Activated gamma-delta T cell (primary cell): Measurements from ENCODE around the gene DNTT.
"Not testable (repeated sequence)": the region's sequence is repeated elsewhere in the genome, so short reads cannot be mapped to it uniquely, and the experiment has no call there.

Source experiments
- DNase-seq: peaks from one replicate; lab custom pipeline; 2025; lab: John Stamatoyannopoulos, UW

DNTT gene

DNA sequence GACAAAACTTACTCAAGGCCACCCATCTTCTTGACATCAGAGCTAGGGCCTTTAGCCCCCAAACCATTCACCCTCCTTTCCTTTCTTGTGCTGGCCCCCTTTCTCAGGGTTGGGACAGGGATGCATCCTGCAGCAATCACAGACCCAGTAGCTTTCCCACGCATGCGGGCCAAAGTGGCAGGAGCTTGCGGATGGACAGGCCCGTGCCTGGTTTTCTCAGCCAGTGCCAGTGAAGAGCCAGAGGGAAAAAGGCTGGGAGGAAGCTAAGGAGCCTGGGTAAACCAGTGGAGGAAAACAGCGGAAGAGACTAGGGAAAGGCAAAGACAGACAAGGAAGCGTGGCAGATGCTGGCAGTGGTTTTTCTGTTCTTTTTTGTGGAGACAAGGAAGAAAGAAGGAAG is 27.8 kb upstream of the DNTT start:
- DNase-seq = no peak

- DNase-seq = no peak
Measured at GRCh38 chr10:96276831-96277230, 27.4 kb upstream of the DNTT start.

- no peak for DNase-seq
Measured at GRCh38 chr10:96279191-96279641, 25.0 kb upstream of the DNTT start.

- no peak for DNase-seq
Measured at GRCh38 chr10:96280859-96281258, 23.4 kb upstream of the DNTT start.

DNA sequence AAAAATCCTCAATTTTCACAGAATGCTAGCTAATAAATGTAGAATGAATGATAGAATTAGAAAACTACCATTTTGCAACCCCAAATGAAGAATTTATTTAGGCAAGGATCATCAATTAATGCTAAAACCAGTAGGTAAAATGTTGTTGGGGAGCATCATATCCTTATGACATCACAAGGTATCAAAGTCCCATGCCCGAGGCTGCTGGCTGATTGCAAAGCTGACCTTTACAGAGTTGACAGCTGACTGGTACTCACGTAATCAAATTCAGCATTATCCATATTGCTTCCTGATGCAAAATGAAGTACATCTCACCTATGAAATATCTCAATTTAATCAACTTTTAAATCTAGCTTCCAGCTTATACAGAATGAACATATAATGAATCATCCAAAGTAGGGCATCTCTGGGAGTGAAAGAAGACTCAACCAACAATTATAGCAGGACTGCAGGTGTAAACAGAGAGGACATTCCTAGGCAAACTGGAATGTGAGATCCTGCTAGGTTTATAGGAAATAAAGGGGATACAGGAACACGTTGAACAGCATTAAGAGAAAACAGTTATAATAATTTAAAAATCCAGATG is 22.7 kb upstream of the DNTT start:
- no peak for DNase-seq

DNA sequence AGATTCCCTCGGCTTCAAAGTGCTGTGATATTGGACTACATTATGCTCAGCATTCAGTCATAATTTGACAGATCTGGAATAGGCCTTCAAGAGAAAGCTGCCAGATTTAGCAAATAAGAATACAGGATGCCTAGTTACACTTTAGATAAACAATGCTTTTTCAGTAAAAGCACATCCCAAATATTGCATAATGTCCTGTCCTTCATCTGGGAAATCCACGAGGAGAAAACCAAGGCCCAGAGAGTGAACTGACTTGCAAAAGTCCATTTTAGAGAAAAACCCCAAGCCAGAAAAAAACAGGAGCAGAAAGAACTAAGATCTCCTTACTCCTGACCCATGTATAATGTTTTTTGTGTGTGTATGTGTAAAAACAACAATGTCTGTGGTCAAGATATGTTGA is 20.9 kb upstream of the DNTT start:
- DNase-seq = no peak

DNA sequence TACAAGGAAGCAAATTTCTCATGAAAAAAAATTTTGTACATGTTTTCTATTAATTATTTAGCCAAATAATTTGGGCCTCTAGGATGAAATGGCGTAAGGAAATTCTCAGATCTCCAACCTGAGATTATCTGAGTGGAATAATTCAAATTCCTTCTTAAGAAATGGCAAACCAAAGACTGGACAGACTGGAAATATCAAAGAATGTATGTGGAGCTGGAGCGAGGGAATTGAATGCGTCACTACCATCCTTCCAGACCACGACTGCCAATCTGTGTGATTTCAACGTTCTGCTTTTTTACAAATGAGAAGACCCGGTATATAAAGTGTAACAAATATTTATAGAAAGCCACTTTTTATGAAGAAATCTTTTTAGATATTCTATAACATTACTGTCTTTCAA is 20.5 kb upstream of the DNTT start:
- no peak for DNase-seq

GRCh38 chr10:96285331-96285752 is 18.9 kb upstream of the DNTT start:
- DNase-seq = no peak

- DNase-seq = no peak
Measured at GRCh38 chr10:96287392-96288105, 16.7 kb upstream of the DNTT start.

DNA sequence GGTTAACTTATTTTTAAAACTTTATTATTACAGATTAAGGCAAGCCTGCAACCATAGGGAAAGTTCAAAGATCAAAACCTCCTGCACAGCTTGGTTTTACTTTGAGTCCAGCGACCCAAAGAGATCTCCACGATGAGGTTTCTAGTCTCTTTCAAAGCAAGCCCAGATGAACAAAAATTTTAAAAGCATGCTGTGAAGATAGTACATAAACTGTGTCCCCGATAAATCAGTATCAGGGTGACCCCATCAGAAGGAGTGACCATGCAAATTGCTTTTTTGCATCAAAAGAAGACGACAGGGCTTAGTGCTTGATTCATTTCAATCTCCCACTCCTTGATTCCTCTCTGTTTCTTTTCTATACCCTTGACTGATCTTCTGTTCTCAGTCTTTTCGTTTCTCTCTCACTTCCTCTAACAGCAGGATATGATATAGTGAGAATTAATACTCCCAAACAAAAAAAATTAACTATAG is 16.0 kb upstream of the DNTT start:
- no peak for DNase-seq

DNA sequence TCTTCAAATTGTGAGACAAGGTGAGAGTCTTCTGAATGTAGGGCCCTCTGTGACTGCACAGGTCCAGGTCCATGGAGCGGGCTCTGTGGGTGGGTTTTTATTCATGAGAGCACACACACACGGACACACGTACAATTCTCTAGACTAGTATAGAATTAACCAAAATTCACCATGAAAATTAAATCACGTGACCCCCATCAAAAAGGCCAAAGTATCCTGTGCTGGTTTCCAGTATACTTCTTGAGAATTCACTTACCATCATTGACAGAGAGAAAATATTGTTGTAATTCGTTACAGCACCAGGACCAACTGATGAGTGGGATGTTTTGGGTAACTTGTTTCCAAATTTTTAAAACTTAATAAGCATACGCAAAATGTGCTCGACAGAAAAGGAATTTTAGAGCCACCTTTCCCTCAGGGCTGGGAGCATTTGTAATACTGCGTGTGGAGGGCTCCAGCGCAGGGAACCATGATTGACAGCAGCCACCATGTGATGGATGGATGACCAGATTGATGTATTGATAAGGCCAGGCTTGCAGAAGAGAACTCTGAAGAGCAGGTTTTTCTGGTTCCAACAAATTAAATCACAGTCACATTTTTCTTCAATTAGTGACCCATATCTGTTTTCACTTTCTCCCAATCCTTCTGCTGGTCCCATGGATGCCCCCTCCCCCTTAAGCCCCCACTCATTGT is 14.9 kb upstream of the DNTT start:
- DNase-seq = no peak

GRCh38 chr10:96290368-96291133 is 13.7 kb upstream of the DNTT start:
- DNase-seq = no peak

DNA sequence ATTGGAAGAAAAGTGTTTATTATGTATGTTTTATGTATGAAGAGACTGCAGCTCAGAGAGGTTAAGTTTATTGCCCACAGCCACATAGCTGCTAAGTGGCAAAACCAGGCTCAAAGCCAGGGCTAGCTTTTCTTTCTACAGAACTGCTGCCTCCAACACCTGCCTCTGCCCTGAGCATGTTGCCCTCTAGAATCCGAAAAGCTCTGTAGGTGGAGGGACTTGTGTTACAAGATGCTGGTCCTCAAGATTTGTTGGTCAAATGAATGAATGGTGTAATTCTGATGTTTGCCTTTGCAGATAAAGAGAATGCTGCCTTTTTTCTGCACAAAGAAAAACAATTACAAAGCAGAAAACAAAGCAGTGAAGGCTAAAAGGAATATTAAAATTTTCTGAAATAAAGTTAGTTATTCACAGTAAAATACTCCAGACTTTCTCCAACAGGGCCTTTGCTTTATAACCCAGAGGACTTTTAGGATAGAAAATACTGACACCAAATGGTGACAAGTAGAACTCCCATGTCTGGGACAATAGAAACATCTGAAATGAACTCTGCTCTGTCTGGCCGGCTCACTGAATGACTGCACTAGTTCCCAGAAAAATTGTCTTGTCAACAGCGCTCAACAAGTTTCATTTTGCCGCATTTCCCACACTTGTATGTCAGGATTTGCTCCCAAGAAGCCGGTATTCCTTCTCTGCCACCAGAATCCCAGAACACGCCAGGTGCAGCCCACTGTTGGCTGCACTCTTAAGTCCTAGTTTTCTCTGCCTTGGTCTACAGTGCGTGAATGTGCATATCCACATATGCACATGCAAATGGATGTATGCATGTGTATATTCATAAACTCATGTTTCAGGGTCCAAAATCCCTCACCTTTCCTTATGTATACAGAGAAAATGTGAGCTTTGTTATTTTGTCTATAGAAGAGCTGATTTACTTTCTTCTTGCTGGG is 11.0 kb upstream of the DNTT start:
- no peak for DNase-seq

GRCh38 chr10:96295475-96295874 is 8.8 kb upstream of the DNTT start:
- DNase-seq = no peak

DNA sequence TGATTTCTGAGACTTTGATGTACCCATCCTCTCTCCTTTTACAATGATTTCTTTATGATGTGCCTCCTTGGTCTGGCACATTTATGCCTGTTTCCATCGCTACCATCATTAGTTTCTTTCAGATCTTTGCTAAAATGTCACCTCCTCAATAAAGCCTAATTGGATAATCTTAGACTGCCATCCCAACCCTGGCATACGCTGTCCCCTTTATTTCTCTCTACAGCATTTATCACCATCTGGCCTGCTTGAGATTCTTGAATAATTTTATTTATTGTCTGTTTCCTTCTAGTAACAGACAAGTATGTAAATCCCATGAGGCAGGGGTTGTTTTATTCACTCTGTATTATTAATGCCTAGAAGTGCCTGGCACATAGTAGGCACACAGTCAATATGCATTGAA is 6.7 kb upstream of the DNTT start:
- DNase-seq = no peak

DNA sequence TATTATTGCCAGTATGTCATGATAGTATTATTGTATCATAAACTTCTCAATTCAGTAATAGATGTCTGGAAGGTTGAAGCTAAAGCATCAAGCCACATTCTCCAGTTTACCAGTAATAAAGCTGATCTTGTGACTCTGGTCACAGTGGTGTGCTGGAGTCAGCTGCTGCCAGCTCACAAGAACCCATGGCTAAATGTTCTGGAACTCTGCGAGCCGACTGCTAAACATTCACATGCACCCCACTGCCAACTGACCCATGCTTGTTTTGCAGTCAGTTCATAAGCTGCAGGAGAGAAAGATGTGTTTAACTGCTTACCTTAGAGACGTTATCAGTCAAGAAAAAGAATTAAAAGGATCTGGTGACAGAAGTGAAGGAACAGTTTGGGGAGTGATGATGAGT is 5.9 kb upstream of the DNTT start:
- DNase-seq = no peak

DNA sequence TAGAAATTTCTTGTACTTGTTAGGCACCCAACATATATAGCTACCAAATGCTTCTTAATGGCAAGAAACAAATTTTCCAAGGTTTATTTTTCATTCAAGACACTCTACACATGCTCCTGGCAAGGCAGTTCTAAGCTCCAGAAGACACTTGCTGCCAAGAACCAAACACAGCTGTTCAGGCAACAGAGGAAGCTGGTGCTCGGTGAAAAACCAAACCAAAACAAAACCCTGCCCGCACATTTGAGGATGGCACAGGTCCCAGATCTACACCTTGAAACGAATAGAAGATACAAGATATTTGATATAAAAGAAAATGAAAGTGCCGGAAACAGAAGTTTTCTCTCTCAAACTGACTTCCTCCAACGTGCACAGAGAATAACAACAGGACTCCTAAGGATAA is 4.9 kb upstream of the DNTT start:
- DNase-seq = no peak

- no peak for DNase-seq
Measured at GRCh38 chr10:96301616-96302015, 2.6 kb upstream of the DNTT start.

DNA sequence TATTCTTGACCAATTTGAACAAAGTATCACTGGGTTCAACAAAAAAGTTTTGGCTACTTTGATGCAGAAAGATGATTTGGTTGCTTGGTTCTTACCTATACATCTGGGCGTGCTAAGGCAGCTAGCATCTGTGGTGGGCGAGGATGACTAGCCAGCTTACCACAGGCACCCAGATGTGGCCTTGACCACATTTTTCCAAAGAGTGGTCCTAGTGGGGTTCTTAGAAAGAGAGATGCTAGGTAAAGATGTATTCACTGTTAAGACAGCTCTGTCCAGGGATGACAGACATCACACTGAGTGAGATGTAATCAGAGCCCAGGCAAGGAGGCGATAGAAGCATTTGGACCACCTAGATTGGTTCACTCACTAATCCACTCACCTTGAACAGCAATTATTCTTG is 785 bp downstream of the DNTT start:
- no peak for DNase-seq

- no peak for DNase-seq
Measured at GRCh38 chr10:96306516-96306915, 2.3 kb downstream of the DNTT start.

GRCh38 chr10:96308854-96309253 is 4.6 kb downstream of the DNTT start:
- DNase-seq = not testable (repeated sequence)
